ENCODE results near the gene ATG9A.

GRCh38 chr2:219180961-219181360 is 48.5 kb downstream of the ATG9A start:
- TF ChIP-seq CTCF (IDR thresholded peaks at IDR 0.05; ENCODE audit: insufficient read depth, low read depth, low read length), result no peak
- no peak for TF ChIP-seq EZH2 (IDR thresholded peaks at IDR 0.05; ENCODE audit: insufficient read depth, low read length)

Data from astrocyte (in vitro differentiated cells and primary cell).